Naive thymus-derived CD8-positive, alpha-beta T cell (primary cell): ENCODE measurements around the gene PPM1L. TPM values are rescaled to one million over a fixed set of nuclear protein-coding genes. Genes with fewer than 3 reads are reported as not detected.

Source experiments
- ATAC-seq, 2 donors: fragments of 150-1000 bp; cut with Tn5 transposase in 1 of 2; sonication (Bioruptor Pico), chemical (Tn5 transposase) in 1 of 2; 1 replicate in 1 of 2; 2 replicates in 1 of 2; pipeline ENCODE4 v1.10.0; 2021; ENCODE audit warnings: mild to moderate bottlenecking in 2 of 2, moderate library complexity in 2 of 2
- POLR2A ChIA-PET: fragments of 350-600 bp; sonication (Branson Sonifier 250); formaldehyde crosslinking; loops from one replicate; lab custom pipeline; 2021; ENCODE audit warnings: antibody characterized with exemption; lab: Charles Lee
- DNase-seq, 10 donors: peaks; one replicate each; pipeline versions ENCODE4 v3.0.0 to v3.0.0-alpha.2; 2020 to 2022
- H3K27ac Mint-ChIP-seq, 10 donors: one replicate each; pipeline ENCODE4 v1.8.0; 2020 to 2022; ENCODE audit warnings: mild to moderate bottlenecking in 10 of 10, mixed read lengths in 10 of 10, moderate library complexity in 4 of 10, inconsistent platforms in 1 of 10
- H3K27me3 Mint-ChIP-seq, 5 donors: one replicate each; pipeline ENCODE4 v1.8.0; 2021 to 2022; ENCODE audit warnings: mixed read lengths in 5 of 5
- H3K36me3 Mint-ChIP-seq, 3 donors: one replicate each; pipeline ENCODE4 v1.8.0; 2020 to 2022; ENCODE audit warnings: mixed read lengths in 3 of 3, mild to moderate bottlenecking in 2 of 3, inconsistent platforms in 1 of 3
- H3K4me1 Mint-ChIP-seq, 4 donors: one replicate each; pipeline ENCODE4 v1.8.0; 2021 to 2022; ENCODE audit warnings: mixed read lengths in 4 of 4
- H3K4me3 Mint-ChIP-seq, 10 donors: one replicate each; pipeline ENCODE4 v1.8.0; 2020 to 2022; ENCODE audit warnings: mild to moderate bottlenecking in 10 of 10, mixed read lengths in 10 of 10, moderate library complexity in 6 of 10, inconsistent platforms in 1 of 10
- H3K9me3 Mint-ChIP-seq, 9 donors: one replicate each; pipeline ENCODE4 v1.8.0; 2020 to 2022; ENCODE audit warnings: mixed read lengths in 9 of 9, mild to moderate bottlenecking in 3 of 9, inconsistent platforms in 1 of 9, moderate library complexity in 1 of 9
- polyA plus RNA-seq, 3 donors: library from polyadenylated mRNA; unstranded; fragments of 300-500 nt; fragmentation: Illumina TruSeq; gene quantifications; one replicate each; pipeline ENCODE4 v1.2.3, GENCODE V29; 2021
- total RNA-seq, 8 experiments: library from RNA in 2 of 8; stranded (reverse) in 2 of 8; gene quantifications; one replicate each; pipeline ENCODE4 v1.2.3 and lab custom pipeline; 2021 to 2026

The PPM1L gene
- total and polyA plus RNA-seq, 5 experiments from 2014 or later, result 0.46 to 5.9 (median 1.9) TPM

- H3K9me3 Mint-ChIP-seq, result no peaks in the 10 kb centered on the region
- H3K27me3 Mint-ChIP-seq, result peaks cover 0 to 12% (median 0%) of the 10 kb centered on the region in 5 donors
- DNase-seq (no peak), ATAC-seq (no peak)
- POLR2A ChIA-PET, result no interaction called here
- H3K4me3 Mint-ChIP-seq, result no peak overlapping the region
- H3K27ac Mint-ChIP-seq, result no peak overlapping the region
- no peaks in the 10 kb centered on the region for H3K4me1 Mint-ChIP-seq
- no peaks in the 10 kb centered on the region for H3K36me3 Mint-ChIP-seq
Observed at GRCh38 chr3:160927620-160928019, 171.6 kb downstream of the PPM1L start.

DNA sequence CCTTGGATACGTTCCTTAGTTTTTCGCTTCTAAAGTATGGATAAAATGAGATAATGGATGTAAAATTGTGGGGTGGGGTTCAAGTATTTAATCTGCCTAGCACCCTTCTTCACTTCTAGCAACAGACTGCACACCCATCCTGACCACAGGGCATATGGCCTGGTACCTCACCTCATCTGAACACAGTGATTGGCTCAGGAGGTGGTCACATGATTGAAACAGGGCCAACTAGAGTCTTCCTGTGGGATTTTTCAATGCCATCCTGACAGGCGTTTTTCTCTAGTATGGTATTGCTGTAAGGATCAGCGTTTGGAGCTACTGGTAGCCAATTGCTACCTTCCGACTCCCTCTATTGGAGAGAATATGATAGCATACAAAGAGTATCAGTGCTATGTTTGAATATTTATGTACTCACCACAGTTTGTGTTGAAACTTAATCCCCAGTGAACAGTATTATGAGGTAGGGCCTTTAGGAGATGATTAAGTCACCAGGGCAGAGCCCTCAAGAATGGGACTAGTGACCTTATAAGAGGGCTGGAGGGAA is 172.2 kb downstream of the PPM1L start:
- no peaks in the 10 kb centered on the region for H3K36me3 Mint-ChIP-seq
- no peak overlapping the region for H3K27ac Mint-ChIP-seq
- H3K9me3 Mint-ChIP-seq, result no peaks in the 10 kb centered on the region
- POLR2A ChIA-PET, result no interaction called here
- ATAC-seq (no peak), DNase-seq (no peak)
- H3K4me3 Mint-ChIP-seq, result no peak overlapping the region
- peaks cover 0 to 12% (median 0%) of the 10 kb centered on the region in 5 donors for H3K27me3 Mint-ChIP-seq
- H3K4me1 Mint-ChIP-seq, result no peaks in the 10 kb centered on the region

- H3K27ac Mint-ChIP-seq, result peak overlapping the region in 1 of 10 donors; percentile 8
- DNase-seq (no peak), ATAC-seq (no peak)
- no peak overlapping the region for H3K4me3 Mint-ChIP-seq
- POLR2A ChIA-PET, result no interaction called here
- no peaks in the 10 kb centered on the region for H3K4me1 Mint-ChIP-seq
- H3K9me3 Mint-ChIP-seq, result no peaks in the 10 kb centered on the region
- no peaks in the 10 kb centered on the region for H3K36me3 Mint-ChIP-seq
- peaks cover 0 to 12% (median 0%) of the 10 kb centered on the region in 5 donors for H3K27me3 Mint-ChIP-seq
Observed at GRCh38 chr3:160929595-160929994, 173.6 kb downstream of the PPM1L start.

GRCh38 chr3:160931474-160931873 is 175.4 kb downstream of the PPM1L start:
- peaks cover 0 to 12% (median 0%) of the 10 kb centered on the region in 5 donors for H3K27me3 Mint-ChIP-seq
- no peaks in the 10 kb centered on the region for H3K36me3 Mint-ChIP-seq
- no peaks in the 10 kb centered on the region for H3K9me3 Mint-ChIP-seq
- H3K4me3 Mint-ChIP-seq, result no peak overlapping the region
- ATAC-seq (no peak), DNase-seq (no peak)
- POLR2A ChIA-PET, result no interaction called here
- no peaks in the 10 kb centered on the region for H3K4me1 Mint-ChIP-seq
- H3K27ac Mint-ChIP-seq, result no peak overlapping the region

DNA sequence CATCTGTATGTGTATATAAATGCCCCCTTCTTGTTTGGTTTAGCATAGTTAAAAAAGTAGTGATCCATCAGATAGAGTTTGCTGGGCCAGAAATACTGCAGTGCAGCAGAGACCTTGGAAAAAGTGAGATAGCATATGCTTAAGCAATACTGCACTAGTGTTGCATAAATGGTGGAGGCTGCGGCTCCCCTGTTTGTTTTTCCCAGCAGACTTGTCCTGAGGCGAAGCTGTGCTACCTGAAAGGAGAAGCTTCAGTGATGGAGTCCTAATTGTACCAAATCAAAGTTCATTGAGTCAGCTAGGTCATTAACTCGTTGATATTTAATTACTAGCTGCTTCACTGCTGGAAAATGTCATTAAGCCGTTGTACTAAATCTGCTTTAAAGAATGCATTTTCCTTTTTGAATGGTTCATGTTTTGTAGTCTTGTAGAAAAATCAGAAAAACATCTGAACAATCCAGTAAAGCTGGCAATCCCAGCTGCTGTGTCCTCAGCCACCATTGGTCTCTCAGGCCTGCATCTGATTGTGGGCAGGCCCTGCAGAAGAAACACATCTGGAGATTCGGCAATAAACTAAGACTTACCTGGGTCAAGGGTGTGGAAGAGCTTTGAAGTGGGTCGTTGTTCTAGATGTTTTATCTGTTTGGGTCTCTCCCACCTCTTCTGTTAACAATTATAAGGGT is 179.5 kb downstream of the PPM1L start:
- POLR2A ChIA-PET, result no interaction called here
- no peak for ATAC-seq
- Mint-ChIP-seq H3K36me3 (peaks cover 0 to 3% (median 0%) of the 10 kb centered on the region in 3 donors), H3K4me3 (no peak overlapping the region), H3K27ac (no peak overlapping the region), H3K9me3 (no peaks in the 10 kb centered on the region), H3K4me1 (no peaks in the 10 kb centered on the region), H3K27me3 (peaks cover 0 to 3% (median 0%) of the 10 kb centered on the region in 5 donors)
- no peak for DNase-seq

GRCh38 chr3:160941885-160942494 is 186.0 kb downstream of the PPM1L start:
- peak; percentile 52 to 53 for ATAC-seq
- Mint-ChIP-seq H3K27ac (no peak overlapping the region), H3K9me3 (no peaks in the 10 kb centered on the region), H3K27me3 (no peaks in the 10 kb centered on the region), H3K4me3 (no peak overlapping the region), H3K36me3 (peaks cover 0 to 3% (median 0%) of the 10 kb centered on the region in 3 donors), H3K4me1 (peaks cover 0 to 2% (median 0%) of the 10 kb centered on the region in 4 donors)
- peak; percentile 23 to 84 (median 60) for DNase-seq
- POLR2A ChIA-PET, result no interaction called here

GRCh38 chr3:160943996-160944395 is 188.0 kb downstream of the PPM1L start:
- DNase-seq (no peak), ATAC-seq (no peak)
- Mint-ChIP-seq H3K36me3 (peaks cover 0 to 3% (median 0%) of the 10 kb centered on the region in 3 donors), H3K27ac (no peak overlapping the region), H3K9me3 (no peaks in the 10 kb centered on the region), H3K4me3 (no peak overlapping the region), H3K27me3 (no peaks in the 10 kb centered on the region), H3K4me1 (peaks cover 0 to 2% (median 1%) of the 10 kb centered on the region in 4 donors)
- POLR2A ChIA-PET, result interaction anchor here (0.6 kb wide), 1 partner anchor 425 kb away, joined by 3 read pairs; no protein-coding TSS in a partner anchor

- Mint-ChIP-seq H3K27me3 (peaks cover 0 to 3% (median 0%) of the 10 kb centered on the region in 5 donors), H3K4me3 (no peak overlapping the region), H3K9me3 (no peaks in the 10 kb centered on the region), H3K27ac (no peak overlapping the region), H3K36me3 (no peaks in the 10 kb centered on the region), H3K4me1 (peaks cover 10 to 16% (median 14%) of the 10 kb centered on the region in 4 donors)
- no peak for DNase-seq
- ATAC-seq, result no peak
- POLR2A ChIA-PET, result no interaction called here
Observed at GRCh38 chr3:160945336-160945735, 189.3 kb downstream of the PPM1L start.

- no peak for ATAC-seq
- Mint-ChIP-seq H3K9me3 (no peaks in the 10 kb centered on the region), H3K27ac (no peak overlapping the region), H3K36me3 (no peaks in the 10 kb centered on the region), H3K4me3 (no peak overlapping the region), H3K27me3 (peaks cover 0 to 20% (median 3%) of the 10 kb centered on the region in 5 donors), H3K4me1 (peaks cover 10 to 16% (median 14%) of the 10 kb centered on the region in 4 donors)
- no peak for DNase-seq
- POLR2A ChIA-PET, result no interaction called here
Observed at GRCh38 chr3:160948273-160948672, 192.2 kb downstream of the PPM1L start.

- no peaks in the 10 kb centered on the region for H3K9me3 Mint-ChIP-seq
- no peaks in the 10 kb centered on the region for H3K36me3 Mint-ChIP-seq
- peak overlapping the region in 8 of 10 donors; percentile 4 to 65 (median 34) for H3K4me3 Mint-ChIP-seq
- ATAC-seq (peak; percentile 87), DNase-seq (peak in 5 of 10 donors; percentile 1 to 60 (median 38))
- POLR2A ChIA-PET, result no interaction called here
- H3K4me1 Mint-ChIP-seq, result peaks cover 10 to 16% (median 14%) of the 10 kb centered on the region in 4 donors
- H3K27me3 Mint-ChIP-seq, result peaks cover 0 to 20% (median 3%) of the 10 kb centered on the region in 5 donors
- H3K27ac Mint-ChIP-seq, result no peak overlapping the region
Observed at GRCh38 chr3:160949460-160949859, 193.4 kb downstream of the PPM1L start.

DNA sequence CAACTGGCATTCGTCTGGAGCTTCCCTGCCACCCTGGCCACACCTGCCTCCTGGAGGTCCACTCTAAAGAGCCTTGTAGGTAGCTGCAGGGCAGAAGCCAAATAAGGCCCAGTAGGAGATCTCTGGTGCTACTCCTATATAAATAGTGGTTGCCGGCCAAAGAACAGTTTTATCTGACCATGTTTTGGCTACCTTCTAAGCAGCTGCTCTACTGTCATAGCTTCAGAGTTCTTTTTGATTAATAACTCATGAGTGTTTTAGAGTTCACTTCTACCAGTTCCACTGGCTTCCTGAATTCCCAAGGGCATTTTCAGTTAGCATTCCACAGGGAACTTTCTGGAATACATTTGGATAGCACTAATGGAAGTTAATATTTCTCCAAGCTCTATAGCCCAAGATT is 194.5 kb downstream of the PPM1L start:
- DNase-seq (no peak), ATAC-seq (no peak)
- Mint-ChIP-seq H3K27ac (no peak overlapping the region), H3K9me3 (no peaks in the 10 kb centered on the region), H3K4me3 (no peak overlapping the region), H3K4me1 (peaks cover 10 to 16% (median 14%) of the 10 kb centered on the region in 4 donors), H3K36me3 (no peaks in the 10 kb centered on the region), H3K27me3 (peaks cover 0 to 20% (median 3%) of the 10 kb centered on the region in 5 donors)
- POLR2A ChIA-PET, result no interaction called here

DNA sequence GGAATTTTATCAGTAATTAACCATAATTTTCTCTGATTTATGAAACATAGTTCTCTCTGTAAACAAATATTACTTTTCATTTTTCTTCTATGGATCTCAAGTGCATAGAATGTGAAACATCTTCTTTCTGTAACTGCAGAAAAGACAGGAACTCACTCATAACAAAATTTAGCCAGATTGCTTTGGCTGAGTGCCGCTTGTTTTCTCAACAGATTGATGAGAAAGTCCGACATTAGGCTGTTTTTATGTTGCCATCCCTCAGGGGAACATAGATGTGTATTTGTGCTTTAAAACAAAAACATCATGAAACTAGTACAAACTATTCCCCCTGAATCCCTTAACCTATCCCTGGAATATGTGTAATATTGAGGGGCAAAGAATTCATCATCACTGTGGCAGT is 194.9 kb downstream of the PPM1L start:
- Mint-ChIP-seq H3K36me3 (no peaks in the 10 kb centered on the region), H3K27ac (no peak overlapping the region), H3K4me1 (peaks cover 10 to 16% (median 14%) of the 10 kb centered on the region in 4 donors), H3K9me3 (no peaks in the 10 kb centered on the region), H3K4me3 (no peak overlapping the region), H3K27me3 (peaks cover 0 to 20% (median 3%) of the 10 kb centered on the region in 5 donors)
- POLR2A ChIA-PET, result no interaction called here
- ATAC-seq (no peak), DNase-seq (no peak)
